PFSK-1 (cell line): ENCODE data around the gene NAA40.

ENCODE experiments used
- POLR2AphosphoS5 ChIP-seq: IDR thresholded peaks from 2 replicates; pipeline ENCODE4 v1.6.1; 2012; ENCODE audit warnings: low read depth, mild to moderate bottlenecking, control low read depth, low read length, moderate library complexity
- TAF1 ChIP-seq: IDR thresholded peaks from 2 replicates; pipeline ENCODE4 v1.6.1; 2012; ENCODE audit warnings: low read length, control low read depth, borderline replicate concordance; ENCODE audit not compliant: insufficient read depth
- TF ChIP-seq, protein P1 (sequence below), 2 experiments: IDR thresholded peaks; 2 replicates each; pipeline versions ENCODE4 v1.6.1 to v1.8.0; 2011 to 2012; ENCODE audit warnings: low read depth in 2 of 2, low read length in 2 of 2, control low read depth in 1 of 2, inconsistent platforms in 1 of 2, mild to moderate bottlenecking in 1 of 2, moderate library complexity in 1 of 2; ENCODE audit not compliant: insufficient read depth in 1 of 2

DNA sequence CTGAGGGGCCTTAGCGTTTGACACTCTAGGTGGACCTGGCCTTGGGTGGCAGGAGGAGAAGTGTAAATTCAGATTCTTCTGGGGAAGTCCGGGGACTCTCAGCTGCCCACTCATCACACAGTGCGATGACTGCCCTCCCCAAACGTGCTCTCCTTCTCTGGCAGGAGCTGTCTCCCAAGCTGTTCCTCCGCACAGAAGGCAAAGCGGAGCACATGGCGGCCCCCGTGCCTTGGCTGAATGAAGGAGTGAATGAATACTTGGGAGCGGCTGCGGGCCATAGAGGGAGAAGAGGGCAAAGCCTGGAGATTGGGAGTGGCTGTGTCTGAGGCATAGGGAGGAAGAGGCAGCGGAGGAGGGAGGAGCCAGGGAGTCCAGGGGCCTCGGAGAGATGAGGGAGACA lies 6.9 kb upstream of the NAA40 start:
- no peak for TF ChIP-seq POLR2AphosphoS5
- TF ChIP-seq, protein P1, sequence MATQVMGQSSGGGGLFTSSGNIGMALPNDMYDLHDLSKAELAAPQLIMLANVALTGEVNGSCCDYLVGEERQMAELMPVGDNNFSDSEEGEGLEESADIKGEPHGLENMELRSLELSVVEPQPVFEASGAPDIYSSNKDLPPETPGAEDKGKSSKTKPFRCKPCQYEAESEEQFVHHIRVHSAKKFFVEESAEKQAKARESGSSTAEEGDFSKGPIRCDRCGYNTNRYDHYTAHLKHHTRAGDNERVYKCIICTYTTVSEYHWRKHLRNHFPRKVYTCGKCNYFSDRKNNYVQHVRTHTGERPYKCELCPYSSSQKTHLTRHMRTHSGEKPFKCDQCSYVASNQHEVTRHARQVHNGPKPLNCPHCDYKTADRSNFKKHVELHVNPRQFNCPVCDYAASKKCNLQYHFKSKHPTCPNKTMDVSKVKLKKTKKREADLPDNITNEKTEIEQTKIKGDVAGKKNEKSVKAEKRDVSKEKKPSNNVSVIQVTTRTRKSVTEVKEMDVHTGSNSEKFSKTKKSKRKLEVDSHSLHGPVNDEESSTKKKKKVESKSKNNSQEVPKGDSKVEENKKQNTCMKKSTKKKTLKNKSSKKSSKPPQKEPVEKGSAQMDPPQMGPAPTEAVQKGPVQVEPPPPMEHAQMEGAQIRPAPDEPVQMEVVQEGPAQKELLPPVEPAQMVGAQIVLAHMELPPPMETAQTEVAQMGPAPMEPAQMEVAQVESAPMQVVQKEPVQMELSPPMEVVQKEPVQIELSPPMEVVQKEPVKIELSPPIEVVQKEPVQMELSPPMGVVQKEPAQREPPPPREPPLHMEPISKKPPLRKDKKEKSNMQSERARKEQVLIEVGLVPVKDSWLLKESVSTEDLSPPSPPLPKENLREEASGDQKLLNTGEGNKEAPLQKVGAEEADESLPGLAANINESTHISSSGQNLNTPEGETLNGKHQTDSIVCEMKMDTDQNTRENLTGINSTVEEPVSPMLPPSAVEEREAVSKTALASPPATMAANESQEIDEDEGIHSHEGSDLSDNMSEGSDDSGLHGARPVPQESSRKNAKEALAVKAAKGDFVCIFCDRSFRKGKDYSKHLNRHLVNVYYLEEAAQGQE (IDR thresholded peaks at IDR 0.05; ENCODE audit: insufficient read depth in 1 of 2, low read depth in 2 of 2, low read length in 2 of 2): no peak
- no peak for TF ChIP-seq TAF1
